ENCODE data around the gene JPH3.
A peak's percentile ranks its signal among the peaks of the same experiment; 100 is the strongest.

Gene JPH3

GRCh38 chr16:87563022-87563421 lies 39.3 kb upstream of the JPH3 start:
- no peaks in the 10 kb centered on the region for H3K36me3 ChIP-seq (ENCODE audit: control insufficient read depth, insufficient read depth, low read length, severe bottlenecking)
- no peaks in the 10 kb centered on the region for H3K9me3 ChIP-seq (ENCODE audit: control insufficient read depth, low read length)
- no peak for DNase-seq (ENCODE audit: low read depth)
- no peaks in the 10 kb centered on the region for H3K27me3 ChIP-seq (replicated peaks; ENCODE audit: control insufficient read depth, insufficient read depth, low read length)
- H3K4me3 ChIP-seq (ENCODE audit: low read length) = no peak overlapping the region
- H3K4me1 ChIP-seq (ENCODE audit: control insufficient read depth, insufficient read depth, low read length) = no peaks in the 10 kb centered on the region
- no peak overlapping the region for H3K9ac ChIP-seq (ENCODE audit: low read length)

GRCh38 chr16:87563714-87564523 lies 38.4 kb upstream of the JPH3 start:
- no peaks in the 10 kb centered on the region for H3K36me3 ChIP-seq (ENCODE audit: control insufficient read depth, insufficient read depth, low read length, severe bottlenecking)
- H3K4me1 ChIP-seq (ENCODE audit: control insufficient read depth, insufficient read depth, low read length) = no peaks in the 10 kb centered on the region
- H3K27me3 ChIP-seq (replicated peaks; ENCODE audit: control insufficient read depth, insufficient read depth, low read length) = peaks cover under 1% of the 10 kb centered on the region
- no peak overlapping the region for H3K9ac ChIP-seq (ENCODE audit: low read length)
- H3K4me3 ChIP-seq (ENCODE audit: low read length) = no peak overlapping the region
- no peaks in the 10 kb centered on the region for H3K9me3 ChIP-seq (ENCODE audit: control insufficient read depth, low read length)
- DNase-seq (ENCODE audit: low read depth) = no peak

- Histone ChIP-seq H3K4me1 (ENCODE audit: control insufficient read depth, insufficient read depth, low read length) (no peaks in the 10 kb centered on the region), H3K9ac (ENCODE audit: low read length) (no peak overlapping the region), H3K36me3 (ENCODE audit: control insufficient read depth, insufficient read depth, low read length, severe bottlenecking) (no peaks in the 10 kb centered on the region), H3K9me3 (ENCODE audit: control insufficient read depth, low read length) (no peaks in the 10 kb centered on the region), H3K4me3 (ENCODE audit: low read length) (no peak overlapping the region), H3K27me3 (replicated peaks; ENCODE audit: control insufficient read depth, insufficient read depth, low read length) (peaks cover 4% of the 10 kb centered on the region)
- no peak for DNase-seq (ENCODE audit: low read depth)
Observed at GRCh38 chr16:87564524-87564778, 37.9 kb upstream of the JPH3 start.

- Histone ChIP-seq H3K4me1 (ENCODE audit: control insufficient read depth, insufficient read depth, low read length) (peaks cover 7% of the 10 kb centered on the region), H3K36me3 (ENCODE audit: control insufficient read depth, insufficient read depth, low read length, severe bottlenecking) (no peaks in the 10 kb centered on the region)
- no peak for DNase-seq (ENCODE audit: low read depth)
Observed at GRCh38 chr16:87569601-87570571, 32.4 kb upstream of the JPH3 start.

GRCh38 chr16:87570572-87570937 lies 31.8 kb upstream of the JPH3 start:
- Histone ChIP-seq H3K4me1 (ENCODE audit: control insufficient read depth, insufficient read depth, low read length) (peaks cover 7% of the 10 kb centered on the region), H3K4me3 (ENCODE audit: low read length) (no peak overlapping the region), H3K27me3 (replicated peaks; ENCODE audit: control insufficient read depth, insufficient read depth, low read length) (peaks cover 4% of the 10 kb centered on the region), H3K9me3 (ENCODE audit: control insufficient read depth, low read length) (no peaks in the 10 kb centered on the region), H3K9ac (ENCODE audit: low read length) (no peak overlapping the region), H3K36me3 (ENCODE audit: control insufficient read depth, insufficient read depth, low read length, severe bottlenecking) (no peaks in the 10 kb centered on the region)
- DNase-seq (ENCODE audit: low read depth) = no peak

More at GRCh38 chr16:87569601-87570571, 32.4 kb upstream of the JPH3 start:
- Histone ChIP-seq H3K9me3 (ENCODE audit: control insufficient read depth, low read length) (no peaks in the 10 kb centered on the region), H3K27me3 (replicated peaks; ENCODE audit: control insufficient read depth, insufficient read depth, low read length) (peaks cover 4% of the 10 kb centered on the region), H3K4me3 (ENCODE audit: low read length) (no peak overlapping the region), H3K9ac (ENCODE audit: low read length) (no peak overlapping the region)

- Histone ChIP-seq H3K4me1 (ENCODE audit: control insufficient read depth, insufficient read depth, low read length) (peaks cover 7% of the 10 kb centered on the region), H3K9ac (ENCODE audit: low read length) (no peak overlapping the region), H3K36me3 (ENCODE audit: control insufficient read depth, insufficient read depth, low read length, severe bottlenecking) (no peaks in the 10 kb centered on the region), H3K4me3 (ENCODE audit: low read length) (no peak overlapping the region), H3K9me3 (ENCODE audit: control insufficient read depth, low read length) (no peaks in the 10 kb centered on the region), H3K27me3 (replicated peaks; ENCODE audit: control insufficient read depth, insufficient read depth, low read length) (peaks cover 4% of the 10 kb centered on the region)
- DNase-seq (ENCODE audit: low read depth) = peak; percentile 49
Observed at GRCh38 chr16:87570938-87571867, 31.1 kb upstream of the JPH3 start.

GRCh38 chr16:87571868-87572244 lies 30.5 kb upstream of the JPH3 start:
- no peak overlapping the region for H3K4me3 ChIP-seq (ENCODE audit: low read length)
- no peak overlapping the region for H3K9ac ChIP-seq (ENCODE audit: low read length)
- no peak for DNase-seq (ENCODE audit: low read depth)
- H3K9me3 ChIP-seq (ENCODE audit: control insufficient read depth, low read length) = no peaks in the 10 kb centered on the region
- no peaks in the 10 kb centered on the region for H3K36me3 ChIP-seq (ENCODE audit: control insufficient read depth, insufficient read depth, low read length, severe bottlenecking)
- H3K4me1 ChIP-seq (ENCODE audit: control insufficient read depth, insufficient read depth, low read length) = peaks cover 7% of the 10 kb centered on the region
- peaks cover 4% of the 10 kb centered on the region for H3K27me3 ChIP-seq (replicated peaks; ENCODE audit: control insufficient read depth, insufficient read depth, low read length)

- Histone ChIP-seq H3K36me3 (ENCODE audit: control insufficient read depth, insufficient read depth, low read length, severe bottlenecking) (no peaks in the 10 kb centered on the region), H3K9ac (ENCODE audit: low read length) (no peak overlapping the region), H3K27me3 (replicated peaks; ENCODE audit: control insufficient read depth, insufficient read depth, low read length) (peaks cover 4% of the 10 kb centered on the region), H3K9me3 (ENCODE audit: control insufficient read depth, low read length) (no peaks in the 10 kb centered on the region), H3K4me1 (ENCODE audit: control insufficient read depth, insufficient read depth, low read length) (peaks cover 7% of the 10 kb centered on the region), H3K4me3 (ENCODE audit: low read length) (no peak overlapping the region)
- DNase-seq (ENCODE audit: low read depth) = no peak
Observed at GRCh38 chr16:87572959-87573358, 29.3 kb upstream of the JPH3 start.

GRCh38 chr16:87575027-87575804 lies 27.1 kb upstream of the JPH3 start:
- H3K9ac ChIP-seq (ENCODE audit: low read length) = no peak overlapping the region
- H3K4me1 ChIP-seq (ENCODE audit: control insufficient read depth, insufficient read depth, low read length) = peaks cover 7% of the 10 kb centered on the region
- no peaks in the 10 kb centered on the region for H3K27me3 ChIP-seq (replicated peaks; ENCODE audit: control insufficient read depth, insufficient read depth, low read length)
- H3K4me3 ChIP-seq (ENCODE audit: low read length) = no peak overlapping the region
- H3K9me3 ChIP-seq (ENCODE audit: control insufficient read depth, low read length) = no peaks in the 10 kb centered on the region
- no peak for DNase-seq (ENCODE audit: low read depth)
- no peaks in the 10 kb centered on the region for H3K36me3 ChIP-seq (ENCODE audit: control insufficient read depth, insufficient read depth, low read length, severe bottlenecking)

- DNase-seq (ENCODE audit: low read depth) = no peak
- Histone ChIP-seq H3K4me3 (ENCODE audit: low read length) (no peak overlapping the region), H3K9ac (ENCODE audit: low read length) (no peak overlapping the region), H3K36me3 (ENCODE audit: control insufficient read depth, insufficient read depth, low read length, severe bottlenecking) (no peaks in the 10 kb centered on the region), H3K27me3 (replicated peaks; ENCODE audit: control insufficient read depth, insufficient read depth, low read length) (no peaks in the 10 kb centered on the region), H3K9me3 (ENCODE audit: control insufficient read depth, low read length) (no peaks in the 10 kb centered on the region), H3K4me1 (ENCODE audit: control insufficient read depth, insufficient read depth, low read length) (peaks cover 9% of the 10 kb centered on the region)
Observed at GRCh38 chr16:87576171-87576570, 26.1 kb upstream of the JPH3 start.

Measured in adipocyte (in vitro differentiated cells).